Measurements from ENCODE around the gene NUP205. TPM values are rescaled to one million over a fixed set of nuclear protein-coding genes. Genes with fewer than 3 reads are reported as not detected.

The NUP205 gene
- total RNA-seq, 4 donors from 2014 or later, result 19.4 to 51.2 (median 23.3) TPM

- H3K36me3 ChIP-seq, result no peaks in the 10 kb centered on the region
- H3K9me3 ChIP-seq, result no peaks in the 10 kb centered on the region
- no peak overlapping the region for H3K4me3 ChIP-seq
- no peaks in the 10 kb centered on the region for H3K4me1 ChIP-seq
- no peak for DNase-seq
- TF ChIP-seq POLR2A (IDR thresholded peaks at IDR 0.05) (no peak), CTCF (IDR thresholded peaks at IDR 0.05) (no peak)
- H3K27ac ChIP-seq, result no peak overlapping the region
- no peaks in the 10 kb centered on the region for H3K27me3 ChIP-seq
These were observed 139.7 kb downstream of the NUP205 start for GRCh38 chr7:135697276-135698049.

Small RNA genes lying within 50 kb of the gene (small RNA-seq; reads per million reads assigned to genes)
- gene RNU6-1154P, result 0 reads per million in 2 donors

Other genes starting within 250 kb of the NUP205 start
- 10 to 100 TPM; 20.2 to 35.5 (median 24.1) TPM for gene CNOT4, start 47.8 kb upstream of the NUP205 start, total RNA-seq
- gene STMP1, start 104.6 kb downstream of the NUP205 start, total RNA-seq, result 10 to 100 TPM; 17.3 to 26.2 (median 18.2) TPM
- gene SLC13A4, start 170.3 kb downstream of the NUP205 start, total RNA-seq, result not detected
- gene FAM180A, start 190.9 kb downstream of the NUP205 start, total RNA-seq, result 1 to 10 TPM in 2 of 4 donors, not detected in 2; 3.3 to 4.4 TPM

Measured in Peyer's patch (tissue), 4 donors.